ENCODE results near the gene GARS1.

Gene GARS1

GRCh38 chr7:30596014-30596641 lies 1.4 kb downstream of the GARS1 start:
- no peak for TF ChIP-seq TCF12 (IDR thresholded peaks at IDR 0.05; ENCODE audit: low read depth)
- TF ChIP-seq CEBPB (IDR thresholded peaks at IDR 0.05): 0 out of 2 replicates have a peak, but pooled peaks have one; percentile 55
- TF ChIP-seq MAX (IDR thresholded peaks at IDR 0.05): 0 out of 2 replicates have a peak, but pooled peaks have one; percentile 37

GRCh38 chr7:30596721-30597120 lies 2.0 kb downstream of the GARS1 start:
- TF ChIP-seq EP300 (IDR thresholded peaks at IDR 0.05; ENCODE audit: borderline replicate concordance): no peak
- TF ChIP-seq USF1 (IDR thresholded peaks at IDR 0.05): no peak
- no peak for TF ChIP-seq TCF12 (IDR thresholded peaks at IDR 0.05; ENCODE audit: low read depth)
- no peak for TF ChIP-seq TEAD4 (IDR thresholded peaks at IDR 0.05)
- no peak for TF ChIP-seq EGR1 (IDR thresholded peaks at IDR 0.05)
- no peak for TF ChIP-seq YY1 (IDR thresholded peaks at IDR 0.05; ENCODE audit: low read depth)
- TF ChIP-seq REST (IDR thresholded peaks at IDR 0.05; ENCODE audit: low read depth): no peak
- no peak for TF ChIP-seq CREB1 (IDR thresholded peaks at IDR 0.05; ENCODE audit: low read depth)
- no peak for TF ChIP-seq FOXM1 (IDR thresholded peaks at IDR 0.05; ENCODE audit: borderline replicate concordance, low read depth)
- no peak for TF ChIP-seq TAF1 (IDR thresholded peaks at IDR 0.05; ENCODE audit: low read depth)
- no peak for TF ChIP-seq NFIC (IDR thresholded peaks at IDR 0.05)
- no peak for TF ChIP-seq RAD21 (IDR thresholded peaks at IDR 0.05; ENCODE audit: low read depth)
- no peak for TF ChIP-seq MAX (IDR thresholded peaks at IDR 0.05)
- no peak for TF ChIP-seq ZBTB7A (IDR thresholded peaks at IDR 0.05; ENCODE audit: low read depth)
- TF ChIP-seq CEBPB (IDR thresholded peaks at IDR 0.05): no peak

- TF ChIP-seq FOXM1 (IDR thresholded peaks at IDR 0.05; ENCODE audit: borderline replicate concordance, low read depth) (no peak), CEBPB (IDR thresholded peaks at IDR 0.05) (no peak), USF1 (IDR thresholded peaks at IDR 0.05) (no peak), REST (IDR thresholded peaks at IDR 0.05; ENCODE audit: low read depth) (no peak), NFIC (IDR thresholded peaks at IDR 0.05) (no peak), ZBTB7A (IDR thresholded peaks at IDR 0.05; ENCODE audit: low read depth) (no peak)
Observed at GRCh38 chr7:30598121-30598876, 3.6 kb downstream of the GARS1 start.

GRCh38 chr7:30604901-30605300 lies 10.2 kb downstream of the GARS1 start:
- no peak for TF ChIP-seq REST (IDR thresholded peaks at IDR 0.05; ENCODE audit: low read depth)
- TF ChIP-seq EGR1 (IDR thresholded peaks at IDR 0.05): no peak
- no peak for TF ChIP-seq MAX (IDR thresholded peaks at IDR 0.05)
- no peak for TF ChIP-seq RAD21 (IDR thresholded peaks at IDR 0.05; ENCODE audit: low read depth)
- TF ChIP-seq USF1 (IDR thresholded peaks at IDR 0.05): no peak
- no peak for TF ChIP-seq FOXM1 (IDR thresholded peaks at IDR 0.05; ENCODE audit: borderline replicate concordance, low read depth)
- no peak for TF ChIP-seq TEAD4 (IDR thresholded peaks at IDR 0.05)
- TF ChIP-seq CEBPB (IDR thresholded peaks at IDR 0.05): no peak
- TF ChIP-seq TCF12 (IDR thresholded peaks at IDR 0.05; ENCODE audit: low read depth): no peak
- TF ChIP-seq NFIC (IDR thresholded peaks at IDR 0.05): no peak
- no peak for TF ChIP-seq EP300 (IDR thresholded peaks at IDR 0.05; ENCODE audit: borderline replicate concordance)
- no peak for TF ChIP-seq TAF1 (IDR thresholded peaks at IDR 0.05; ENCODE audit: low read depth)
- TF ChIP-seq YY1 (IDR thresholded peaks at IDR 0.05; ENCODE audit: low read depth): no peak
- no peak for TF ChIP-seq CREB1 (IDR thresholded peaks at IDR 0.05; ENCODE audit: low read depth)
- TF ChIP-seq ZBTB7A (IDR thresholded peaks at IDR 0.05; ENCODE audit: low read depth): no peak
